ENCODE measurements around the gene SLC35C1. TPM values are rescaled to one million over a fixed set of nuclear protein-coding genes. Genes with fewer than 3 reads are reported as not detected.

SLC35C1 gene
- total and polyA plus RNA-seq, 2 of the 13 experiments (the other 11 are each of a cell fraction or from before 2014, with no cell fraction given): 2.9 to 7.0 TPM

DNA sequence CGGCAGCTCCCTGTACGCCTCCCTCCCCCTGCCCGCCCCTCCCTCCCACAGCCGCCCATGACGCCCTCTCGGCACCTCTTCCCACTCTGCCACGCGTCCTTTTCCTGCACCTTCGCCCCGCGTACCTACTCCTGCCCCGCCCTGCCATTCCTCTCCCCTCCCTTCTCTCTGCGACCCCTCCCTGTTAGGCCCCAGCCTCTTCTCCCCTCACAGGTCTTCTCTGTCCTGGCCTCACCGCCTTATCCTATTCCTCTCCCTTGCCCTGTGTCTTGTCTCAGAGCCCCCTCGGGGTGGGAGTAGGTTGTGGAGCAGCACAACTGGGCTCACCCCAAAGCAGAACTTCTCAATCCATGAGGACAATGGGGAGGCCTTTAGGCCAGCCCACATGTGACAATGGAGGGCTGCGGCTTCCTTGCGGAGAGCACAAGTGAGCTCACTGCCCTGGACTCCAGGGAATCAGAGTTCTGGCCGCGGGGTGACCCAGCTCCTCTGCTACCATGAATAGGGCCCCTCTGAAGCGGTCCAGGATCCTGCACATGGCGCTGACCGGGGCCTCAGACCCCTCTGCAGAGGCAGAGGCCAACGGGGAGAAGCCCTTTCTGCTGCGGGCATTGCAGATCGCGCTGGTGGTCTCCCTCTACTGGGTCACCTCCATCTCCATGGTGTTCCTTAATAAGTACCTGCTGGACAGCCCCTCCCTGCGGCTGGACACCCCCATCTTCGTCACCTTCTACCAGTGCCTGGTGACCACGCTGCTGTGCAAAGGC, 539 bp downstream of the SLC35C1 start:
- Histone ChIP-seq H3K36me3 (replicated peaks in 1 of 2; ENCODE audit: control insufficient read depth in 1 of 2, insufficient read depth in 2 of 2, low read length in 2 of 2) (peaks cover 0 to 10% of the 10 kb centered on the region in 2 experiments; a peak in 2 of 5 replicates), H3K4me2 (ENCODE audit: low read depth, low read length) (peak overlapping the region; percentile 93), H3K4me3 (replicated peaks in 1 of 3; ENCODE audit: insufficient read depth in 1 of 3, low read depth in 2 of 3, low read length in 3 of 3) (peak overlapping the region; percentile 81 to 89 (median 82)), H3K4me1 (ENCODE audit: insufficient read depth, low read length) (peaks cover 37% of the 10 kb centered on the region), H2AFZ (ENCODE audit: low read length) (no peak overlapping the region), H3K9ac (ENCODE audit: insufficient read depth, low read depth, low read length) (peak overlapping the region; percentile 80), H3K27ac (ENCODE audit: extremely low read length, insufficient read depth, low read length) (peak overlapping the region; percentile 79), H3K27me3 (ENCODE audit: control insufficient read depth in 1 of 2, insufficient read depth in 2 of 2, low read length in 2 of 2) (peaks cover 0 to 16% of the 10 kb centered on the region in 2 experiments; a peak in 1 of 5 replicates), H4K20me1 (ENCODE audit: insufficient read depth, low read length) (no peaks in the 10 kb centered on the region; the same call in none of the 2 replicates), H3K9me3 (ENCODE audit: low read length) (no peaks in the 10 kb centered on the region), H3K79me2 (ENCODE audit: insufficient read depth, low read length) (peaks cover 11% of the 10 kb centered on the region)
- POLR2A ChIA-PET: interaction anchor here (0.7 to 4.1 kb wide), 3 partner anchors 14 to 42 kb away, joined by 3 to 14 read pairs (median 6); partner anchors contain the start of gene CRY2
- FAIRE-seq (no peak), ATAC-seq (peak; percentile 50), DNase-seq (ENCODE audit: low spot score) (peak; percentile 44)
- BruUV-seq (replicated peaks): TSS peak; percentile 60
- WGBS (ENCODE audit: low lambda C conversion rate): under 1% methylated on average over 19 of the region's 29 CpGs
- in situ Hi-C loops (cut with HindIII; ENCODE audit: extremely low pct_ligation_motif_present, low pct_unique_long_range_greater_than_20kb) (no loop called here), intact Hi-C loops (cut with micrococcal nuclease; ENCODE audit: unreplicated experiment) (loop anchor here (2.0 kb wide), 1 partner anchor 37 kb away; no protein-coding TSS in a partner anchor)
- CTCF ChIA-PET (ENCODE audit: low intra/inter-chr PET ratio, low total read pairs): no interaction called here
- 0 out of 2 replicates have a peak, but pooled peaks have one; percentile 51 for TF ChIP-seq ZNF230 (CRISPR knock-in tag; IDR thresholded peaks at IDR 0.05)
- TF ChIP-seq PATZ1 (CRISPR knock-in tag; IDR thresholded peaks at IDR 0.05): peak; percentile 33; the same call in 1 of the 2 replicates
- TF ChIP-seq ZNF274 (CRISPR knock-in tag; IDR thresholded peaks at IDR 0.05): 0 out of 2 replicates have a peak, but pooled peaks have one; percentile 49
- no peak for TF ChIP-seq TOE1 (CRISPR knock-in tag; IDR thresholded peaks at IDR 0.05)
- TF ChIP-seq KLF15 (CRISPR knock-in tag; IDR thresholded peaks at IDR 0.05; ENCODE audit: borderline replicate concordance): no peak
- peak; percentile 70; the same call in 1 of the 2 replicates for TF ChIP-seq ZFY (CRISPR knock-in tag; IDR thresholded peaks at IDR 0.05)
- TF ChIP-seq, protein P1, sequence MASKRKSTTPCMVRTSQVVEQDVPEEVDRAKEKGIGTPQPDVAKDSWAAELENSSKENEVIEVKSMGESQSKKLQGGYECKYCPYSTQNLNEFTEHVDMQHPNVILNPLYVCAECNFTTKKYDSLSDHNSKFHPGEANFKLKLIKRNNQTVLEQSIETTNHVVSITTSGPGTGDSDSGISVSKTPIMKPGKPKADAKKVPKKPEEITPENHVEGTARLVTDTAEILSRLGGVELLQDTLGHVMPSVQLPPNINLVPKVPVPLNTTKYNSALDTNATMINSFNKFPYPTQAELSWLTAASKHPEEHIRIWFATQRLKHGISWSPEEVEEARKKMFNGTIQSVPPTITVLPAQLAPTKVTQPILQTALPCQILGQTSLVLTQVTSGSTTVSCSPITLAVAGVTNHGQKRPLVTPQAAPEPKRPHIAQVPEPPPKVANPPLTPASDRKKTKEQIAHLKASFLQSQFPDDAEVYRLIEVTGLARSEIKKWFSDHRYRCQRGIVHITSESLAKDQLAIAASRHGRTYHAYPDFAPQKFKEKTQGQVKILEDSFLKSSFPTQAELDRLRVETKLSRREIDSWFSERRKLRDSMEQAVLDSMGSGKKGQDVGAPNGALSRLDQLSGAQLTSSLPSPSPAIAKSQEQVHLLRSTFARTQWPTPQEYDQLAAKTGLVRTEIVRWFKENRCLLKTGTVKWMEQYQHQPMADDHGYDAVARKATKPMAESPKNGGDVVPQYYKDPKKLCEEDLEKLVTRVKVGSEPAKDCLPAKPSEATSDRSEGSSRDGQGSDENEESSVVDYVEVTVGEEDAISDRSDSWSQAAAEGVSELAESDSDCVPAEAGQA (IDR thresholded peaks at IDR 0.05; ENCODE audit: low read depth): 0 out of 2 replicates have a peak, but pooled peaks have one; percentile 16
- TF ChIP-seq, protein P1 (CRISPR knock-in tag; IDR thresholded peaks at IDR 0.05; ENCODE audit: borderline replicate concordance): no peak
- TF ChIP-seq, protein P2, sequence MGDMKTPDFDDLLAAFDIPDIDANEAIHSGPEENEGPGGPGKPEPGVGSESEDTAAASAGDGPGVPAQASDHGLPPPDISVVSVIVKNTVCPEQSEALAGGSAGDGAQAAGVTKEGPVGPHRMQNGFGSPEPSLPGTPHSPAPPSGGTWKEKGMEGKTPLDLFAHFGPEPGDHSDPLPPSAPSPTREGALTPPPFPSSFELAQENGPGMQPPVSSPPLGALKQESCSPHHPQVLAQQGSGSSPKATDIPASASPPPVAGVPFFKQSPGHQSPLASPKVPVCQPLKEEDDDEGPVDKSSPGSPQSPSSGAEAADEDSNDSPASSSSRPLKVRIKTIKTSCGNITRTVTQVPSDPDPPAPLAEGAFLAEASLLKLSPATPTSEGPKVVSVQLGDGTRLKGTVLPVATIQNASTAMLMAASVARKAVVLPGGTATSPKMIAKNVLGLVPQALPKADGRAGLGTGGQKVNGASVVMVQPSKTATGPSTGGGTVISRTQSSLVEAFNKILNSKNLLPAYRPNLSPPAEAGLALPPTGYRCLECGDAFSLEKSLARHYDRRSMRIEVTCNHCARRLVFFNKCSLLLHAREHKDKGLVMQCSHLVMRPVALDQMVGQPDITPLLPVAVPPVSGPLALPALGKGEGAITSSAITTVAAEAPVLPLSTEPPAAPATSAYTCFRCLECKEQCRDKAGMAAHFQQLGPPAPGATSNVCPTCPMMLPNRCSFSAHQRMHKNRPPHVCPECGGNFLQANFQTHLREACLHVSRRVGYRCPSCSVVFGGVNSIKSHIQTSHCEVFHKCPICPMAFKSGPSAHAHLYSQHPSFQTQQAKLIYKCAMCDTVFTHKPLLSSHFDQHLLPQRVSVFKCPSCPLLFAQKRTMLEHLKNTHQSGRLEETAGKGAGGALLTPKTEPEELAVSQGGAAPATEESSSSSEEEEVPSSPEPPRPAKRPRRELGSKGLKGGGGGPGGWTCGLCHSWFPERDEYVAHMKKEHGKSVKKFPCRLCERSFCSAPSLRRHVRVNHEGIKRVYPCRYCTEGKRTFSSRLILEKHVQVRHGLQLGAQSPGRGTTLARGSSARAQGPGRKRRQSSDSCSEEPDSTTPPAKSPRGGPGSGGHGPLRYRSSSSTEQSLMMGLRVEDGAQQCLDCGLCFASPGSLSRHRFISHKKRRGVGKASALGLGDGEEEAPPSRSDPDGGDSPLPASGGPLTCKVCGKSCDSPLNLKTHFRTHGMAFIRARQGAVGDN (CRISPR knock-in tag; IDR thresholded peaks at IDR 0.05): peak; percentile 93
- TF ChIP-seq NFIB (CRISPR knock-in tag; IDR thresholded peaks at IDR 0.05; ENCODE audit: borderline replicate concordance): no peak

Measured in HepG2 (cell line).